ENCODE results near the gene ANKRD22. TPM values are rescaled to one million over a fixed set of nuclear protein-coding genes. Genes with fewer than 3 reads are reported as not detected.
A peak's percentile ranks its signal among the peaks of the same experiment; 100 is the strongest.

Gene ANKRD22
- total and polyA plus RNA-seq, 10 of the 15 experiments (the other 5 are each of a cell fraction or from before 2014, with no cell fraction given): 0.30 to 1.3 (median 0.71) TPM

DNA sequence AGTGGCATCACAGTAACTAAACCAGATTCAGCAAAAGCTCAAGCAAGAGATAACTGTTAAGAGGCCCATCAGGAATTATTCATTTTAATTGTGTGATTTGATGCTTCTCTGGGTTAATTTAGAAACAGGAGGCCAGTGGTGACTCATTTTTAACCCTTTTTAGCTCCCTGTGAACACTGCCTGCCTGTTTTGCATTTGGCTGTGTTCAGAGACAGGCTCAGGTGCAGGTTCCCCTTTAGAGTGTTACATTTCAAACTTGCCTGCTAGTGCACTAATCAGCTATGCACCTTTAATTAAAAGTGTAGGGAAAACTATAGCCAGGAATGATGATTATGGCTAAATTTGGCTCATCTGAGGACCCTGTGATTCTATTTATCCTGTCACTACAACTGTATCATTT, 34.9 kb upstream of the ANKRD22 start (continued):
- TF ChIP-seq, protein P1, sequence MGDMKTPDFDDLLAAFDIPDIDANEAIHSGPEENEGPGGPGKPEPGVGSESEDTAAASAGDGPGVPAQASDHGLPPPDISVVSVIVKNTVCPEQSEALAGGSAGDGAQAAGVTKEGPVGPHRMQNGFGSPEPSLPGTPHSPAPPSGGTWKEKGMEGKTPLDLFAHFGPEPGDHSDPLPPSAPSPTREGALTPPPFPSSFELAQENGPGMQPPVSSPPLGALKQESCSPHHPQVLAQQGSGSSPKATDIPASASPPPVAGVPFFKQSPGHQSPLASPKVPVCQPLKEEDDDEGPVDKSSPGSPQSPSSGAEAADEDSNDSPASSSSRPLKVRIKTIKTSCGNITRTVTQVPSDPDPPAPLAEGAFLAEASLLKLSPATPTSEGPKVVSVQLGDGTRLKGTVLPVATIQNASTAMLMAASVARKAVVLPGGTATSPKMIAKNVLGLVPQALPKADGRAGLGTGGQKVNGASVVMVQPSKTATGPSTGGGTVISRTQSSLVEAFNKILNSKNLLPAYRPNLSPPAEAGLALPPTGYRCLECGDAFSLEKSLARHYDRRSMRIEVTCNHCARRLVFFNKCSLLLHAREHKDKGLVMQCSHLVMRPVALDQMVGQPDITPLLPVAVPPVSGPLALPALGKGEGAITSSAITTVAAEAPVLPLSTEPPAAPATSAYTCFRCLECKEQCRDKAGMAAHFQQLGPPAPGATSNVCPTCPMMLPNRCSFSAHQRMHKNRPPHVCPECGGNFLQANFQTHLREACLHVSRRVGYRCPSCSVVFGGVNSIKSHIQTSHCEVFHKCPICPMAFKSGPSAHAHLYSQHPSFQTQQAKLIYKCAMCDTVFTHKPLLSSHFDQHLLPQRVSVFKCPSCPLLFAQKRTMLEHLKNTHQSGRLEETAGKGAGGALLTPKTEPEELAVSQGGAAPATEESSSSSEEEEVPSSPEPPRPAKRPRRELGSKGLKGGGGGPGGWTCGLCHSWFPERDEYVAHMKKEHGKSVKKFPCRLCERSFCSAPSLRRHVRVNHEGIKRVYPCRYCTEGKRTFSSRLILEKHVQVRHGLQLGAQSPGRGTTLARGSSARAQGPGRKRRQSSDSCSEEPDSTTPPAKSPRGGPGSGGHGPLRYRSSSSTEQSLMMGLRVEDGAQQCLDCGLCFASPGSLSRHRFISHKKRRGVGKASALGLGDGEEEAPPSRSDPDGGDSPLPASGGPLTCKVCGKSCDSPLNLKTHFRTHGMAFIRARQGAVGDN (IDR thresholded peaks at IDR 0.05): peak; percentile 27; the same call in 1 of the 2 replicates
- no peak for TF ChIP-seq RAD51 (IDR thresholded peaks at IDR 0.05)
- no peak for TF ChIP-seq RB1 (IDR thresholded peaks at IDR 0.05; ENCODE audit: borderline replicate concordance)
- TF ChIP-seq TCF3 (IDR thresholded peaks at IDR 0.05; ENCODE audit: borderline replicate concordance, insufficient read depth, low read depth, low read length): no peak
- TF ChIP-seq, protein P2, sequence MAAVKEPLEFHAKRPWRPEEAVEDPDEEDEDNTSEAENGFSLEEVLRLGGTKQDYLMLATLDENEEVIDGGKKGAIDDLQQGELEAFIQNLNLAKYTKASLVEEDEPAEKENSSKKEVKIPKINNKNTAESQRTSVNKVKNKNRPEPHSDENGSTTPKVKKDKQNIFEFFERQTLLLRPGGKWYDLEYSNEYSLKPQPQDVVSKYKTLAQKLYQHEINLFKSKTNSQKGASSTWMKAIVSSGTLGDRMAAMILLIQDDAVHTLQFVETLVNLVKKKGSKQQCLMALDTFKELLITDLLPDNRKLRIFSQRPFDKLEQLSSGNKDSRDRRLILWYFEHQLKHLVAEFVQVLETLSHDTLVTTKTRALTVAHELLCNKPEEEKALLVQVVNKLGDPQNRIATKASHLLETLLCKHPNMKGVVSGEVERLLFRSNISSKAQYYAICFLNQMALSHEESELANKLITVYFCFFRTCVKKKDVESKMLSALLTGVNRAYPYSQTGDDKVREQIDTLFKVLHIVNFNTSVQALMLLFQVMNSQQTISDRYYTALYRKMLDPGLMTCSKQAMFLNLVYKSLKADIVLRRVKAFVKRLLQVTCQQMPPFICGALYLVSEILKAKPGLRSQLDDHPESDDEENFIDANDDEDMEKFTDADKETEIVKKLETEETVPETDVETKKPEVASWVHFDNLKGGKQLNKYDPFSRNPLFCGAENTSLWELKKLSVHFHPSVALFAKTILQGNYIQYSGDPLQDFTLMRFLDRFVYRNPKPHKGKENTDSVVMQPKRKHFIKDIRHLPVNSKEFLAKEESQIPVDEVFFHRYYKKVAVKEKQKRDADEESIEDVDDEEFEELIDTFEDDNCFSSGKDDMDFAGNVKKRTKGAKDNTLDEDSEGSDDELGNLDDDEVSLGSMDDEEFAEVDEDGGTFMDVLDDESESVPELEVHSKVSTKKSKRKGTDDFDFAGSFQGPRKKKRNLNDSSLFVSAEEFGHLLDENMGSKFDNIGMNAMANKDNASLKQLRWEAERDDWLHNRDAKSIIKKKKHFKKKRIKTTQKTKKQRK (IDR thresholded peaks at IDR 0.05; ENCODE audit: low read depth, low read length): no peak
- no peak for TF ChIP-seq HCFC1 (IDR thresholded peaks at IDR 0.05; ENCODE audit: low read length)
- TF ChIP-seq, protein P3, sequence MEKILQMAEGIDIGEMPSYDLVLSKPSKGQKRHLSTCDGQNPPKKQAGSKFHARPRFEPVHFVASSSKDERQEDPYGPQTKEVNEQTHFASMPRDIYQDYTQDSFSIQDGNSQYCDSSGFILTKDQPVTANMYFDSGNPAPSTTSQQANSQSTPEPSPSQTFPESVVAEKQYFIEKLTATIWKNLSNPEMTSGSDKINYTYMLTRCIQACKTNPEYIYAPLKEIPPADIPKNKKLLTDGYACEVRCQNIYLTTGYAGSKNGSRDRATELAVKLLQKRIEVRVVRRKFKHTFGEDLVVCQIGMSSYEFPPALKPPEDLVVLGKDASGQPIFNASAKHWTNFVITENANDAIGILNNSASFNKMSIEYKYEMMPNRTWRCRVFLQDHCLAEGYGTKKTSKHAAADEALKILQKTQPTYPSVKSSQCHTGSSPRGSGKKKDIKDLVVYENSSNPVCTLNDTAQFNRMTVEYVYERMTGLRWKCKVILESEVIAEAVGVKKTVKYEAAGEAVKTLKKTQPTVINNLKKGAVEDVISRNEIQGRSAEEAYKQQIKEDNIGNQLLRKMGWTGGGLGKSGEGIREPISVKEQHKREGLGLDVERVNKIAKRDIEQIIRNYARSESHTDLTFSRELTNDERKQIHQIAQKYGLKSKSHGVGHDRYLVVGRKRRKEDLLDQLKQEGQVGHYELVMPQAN (conservative IDR thresholded peaks at IDR 0.05): no peak
- TF ChIP-seq RELA (IDR thresholded peaks at IDR 0.05; ENCODE audit: borderline replicate concordance, partially characterized antibody): no peak
- no peak for TF ChIP-seq CBFB (IDR thresholded peaks at IDR 0.05; ENCODE audit: low read depth)
- no peak for TF ChIP-seq STAT1 (conservative IDR thresholded peaks at IDR 0.05)
- TF ChIP-seq, protein P4, sequence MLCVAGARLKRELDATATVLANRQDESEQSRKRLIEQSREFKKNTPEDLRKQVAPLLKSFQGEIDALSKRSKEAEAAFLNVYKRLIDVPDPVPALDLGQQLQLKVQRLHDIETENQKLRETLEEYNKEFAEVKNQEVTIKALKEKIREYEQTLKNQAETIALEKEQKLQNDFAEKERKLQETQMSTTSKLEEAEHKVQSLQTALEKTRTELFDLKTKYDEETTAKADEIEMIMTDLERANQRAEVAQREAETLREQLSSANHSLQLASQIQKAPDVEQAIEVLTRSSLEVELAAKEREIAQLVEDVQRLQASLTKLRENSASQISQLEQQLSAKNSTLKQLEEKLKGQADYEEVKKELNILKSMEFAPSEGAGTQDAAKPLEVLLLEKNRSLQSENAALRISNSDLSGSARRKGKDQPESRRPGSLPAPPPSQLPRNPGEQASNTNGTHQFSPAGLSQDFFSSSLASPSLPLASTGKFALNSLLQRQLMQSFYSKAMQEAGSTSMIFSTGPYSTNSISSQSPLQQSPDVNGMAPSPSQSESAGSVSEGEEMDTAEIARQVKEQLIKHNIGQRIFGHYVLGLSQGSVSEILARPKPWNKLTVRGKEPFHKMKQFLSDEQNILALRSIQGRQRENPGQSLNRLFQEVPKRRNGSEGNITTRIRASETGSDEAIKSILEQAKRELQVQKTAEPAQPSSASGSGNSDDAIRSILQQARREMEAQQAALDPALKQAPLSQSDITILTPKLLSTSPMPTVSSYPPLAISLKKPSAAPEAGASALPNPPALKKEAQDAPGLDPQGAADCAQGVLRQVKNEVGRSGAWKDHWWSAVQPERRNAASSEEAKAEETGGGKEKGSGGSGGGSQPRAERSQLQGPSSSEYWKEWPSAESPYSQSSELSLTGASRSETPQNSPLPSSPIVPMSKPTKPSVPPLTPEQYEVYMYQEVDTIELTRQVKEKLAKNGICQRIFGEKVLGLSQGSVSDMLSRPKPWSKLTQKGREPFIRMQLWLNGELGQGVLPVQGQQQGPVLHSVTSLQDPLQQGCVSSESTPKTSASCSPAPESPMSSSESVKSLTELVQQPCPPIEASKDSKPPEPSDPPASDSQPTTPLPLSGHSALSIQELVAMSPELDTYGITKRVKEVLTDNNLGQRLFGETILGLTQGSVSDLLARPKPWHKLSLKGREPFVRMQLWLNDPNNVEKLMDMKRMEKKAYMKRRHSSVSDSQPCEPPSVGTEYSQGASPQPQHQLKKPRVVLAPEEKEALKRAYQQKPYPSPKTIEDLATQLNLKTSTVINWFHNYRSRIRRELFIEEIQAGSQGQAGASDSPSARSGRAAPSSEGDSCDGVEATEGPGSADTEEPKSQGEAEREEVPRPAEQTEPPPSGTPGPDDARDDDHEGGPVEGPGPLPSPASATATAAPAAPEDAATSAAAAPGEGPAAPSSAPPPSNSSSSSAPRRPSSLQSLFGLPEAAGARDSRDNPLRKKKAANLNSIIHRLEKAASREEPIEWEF (IDR thresholded peaks at IDR 0.05; ENCODE audit: insufficient replicate concordance, low read depth, low read length): no peak
- TF ChIP-seq PAX5 (IDR thresholded peaks at IDR 0.05; ENCODE audit: borderline replicate concordance, low read depth, low read length): no peak
- TF ChIP-seq CBX5 (IDR thresholded peaks at IDR 0.05; ENCODE audit: low read depth): peak; percentile 68; the same call in 1 of the 2 replicates
- peak; percentile 70; the same call in 1 of the 2 replicates for TF ChIP-seq FOXM1 (IDR thresholded peaks at IDR 0.05; ENCODE audit: low read depth, low read length)

All from GM12878 (cell line).